GM12878 (cell line): ENCODE measurements around the gene AADAC. TPM values are rescaled to one million over a fixed set of nuclear protein-coding genes. Genes with fewer than 3 reads are reported as not detected.

Source experiments
- ATAC-seq: fragments of 200-7000 bp; cut with Tn5 transposase; 3 replicates; pipeline ENCODE4 v1.9.1; 2020; ENCODE audit warnings: mild to moderate bottlenecking, moderate library complexity
- BruUV-seq: library from RNA; stranded (reverse); fragments of 400-500 nt; replicated peaks from 2 replicates; lab custom pipeline; 2021; lab: Mats Ljungman, UMichigan
- CTCF ChIA-PET: fragments of 300-600 bp; sonication (Branson Sonifier 250); formaldehyde crosslinking; extraction: SDS; loops from one replicate; lab custom pipeline; 2021; ENCODE audit warnings: inconsistent platforms; lab: Yijun Ruan, JAX
- POLR2A ChIA-PET: fragments of 350-600 bp; formaldehyde crosslinking; extraction: SDS; loops from one replicate; lab custom pipeline; 2021; ENCODE audit warnings: inconsistent platforms; lab: Charles Lee
- RAD21 ChIA-PET: fragments of 300-600 bp; sonication (Branson Sonifier 250); formaldehyde crosslinking; loops from one replicate; lab custom pipeline; 2023; ENCODE audit warnings: antibody characterized with exemption; ENCODE audit not compliant: unreplicated experiment; lab: Charles Lee
- SMC1A ChIA-PET: fragments of 300-600 bp; sonication (Branson Sonifier 250); formaldehyde crosslinking; loops from one replicate; lab custom pipeline; 2023; ENCODE audit not compliant: unreplicated experiment, uncharacterized antibody; lab: Charles Lee
- DNase-seq: peaks from one replicate; pipeline ENCODE4 v3.0.0-alpha.2; 2011; ENCODE audit warnings: low read depth, low spot score
- FAIRE-seq: peaks from 3 replicates; lab custom pipeline; 2011; peaks lifted over from hg19 to GRCh38; lab: Jason Lieb, UNC
- H2AFZ ChIP-seq: 2 replicates; pipeline ENCODE4 v1.6.0; 2011; ENCODE audit warnings: low read depth, low read length, control low read depth; ENCODE audit not compliant: control insufficient read depth
- H3K27ac ChIP-seq: 2 replicates; pipeline ENCODE4 v1.5.1; 2011; ENCODE audit warnings: control low read depth; ENCODE audit not compliant: control insufficient read depth, insufficient read depth
- H3K27me3 ChIP-seq, 2 experiments: replicated peaks in 1 of 2; 2 replicates each; pipeline versions ENCODE4 v1.6.0 to v1.6.1; 2011; ENCODE audit warnings: low read length in 1 of 2; ENCODE audit not compliant: control insufficient read depth in 2 of 2, insufficient read depth in 2 of 2
- H3K36me3 ChIP-seq, 2 experiments: 2 replicates each; pipeline ENCODE4 v1.5.1; 2011; ENCODE audit warnings: low read length in 1 of 2; ENCODE audit not compliant: control insufficient read depth in 2 of 2, insufficient read depth in 2 of 2
- H3K4me1 ChIP-seq: 2 replicates; pipeline ENCODE4 v1.6.1; 2011; ENCODE audit warnings: mild to moderate bottlenecking, low read length, moderate library complexity, mixed read lengths; ENCODE audit not compliant: control insufficient read depth, insufficient read depth
- H3K4me2 ChIP-seq: 2 replicates; pipeline ENCODE4 v1.6.0; 2011; ENCODE audit warnings: control low read depth; ENCODE audit not compliant: control insufficient read depth, insufficient read depth
- H3K4me3 ChIP-seq: fragments of 200-600 bp; sonication (generic); 2 replicates; pipeline ENCODE4 v1.5.1; 2016
- H3K79me2 ChIP-seq: 2 replicates; pipeline ENCODE4 v1.6.0; 2011; ENCODE audit warnings: low read length; ENCODE audit not compliant: control insufficient read depth, insufficient read depth
- H3K9ac ChIP-seq: 2 replicates; pipeline ENCODE4 v1.8.0; 2011; ENCODE audit warnings: low read length, control low read depth, mixed read lengths; ENCODE audit not compliant: control insufficient read depth, insufficient read depth
- H3K9me3 ChIP-seq: replicated peaks from 3 replicates; pipeline ENCODE4 v1.5.1; 2011; ENCODE audit warnings: mild to moderate bottlenecking, low read length; ENCODE audit not compliant: control insufficient read depth, insufficient read depth
- H4K20me1 ChIP-seq: 2 replicates; pipeline ENCODE4 v1.6.0; 2011; ENCODE audit not compliant: control insufficient read depth, insufficient read depth
- ATF7 ChIP-seq: fragments of 450-650 bp; IDR thresholded peaks from 2 replicates; pipeline ENCODE4 v1.6.1; 2016; ENCODE audit warnings: low read depth, mild to moderate bottlenecking
- BCL3 ChIP-seq: IDR thresholded peaks from 2 replicates; pipeline ENCODE4 v1.6.1; 2011; ENCODE audit warnings: borderline replicate concordance, low read depth, mild to moderate bottlenecking, moderate library complexity, low read length; ENCODE audit not compliant: insufficient read depth, poor library complexity, severe bottlenecking
- CEBPZ ChIP-seq: fragments of 150-350 bp; IDR thresholded peaks from 2 replicates; pipeline ENCODE4 v1.6.1; 2016; ENCODE audit warnings: low read depth, low read length
- EP300 ChIP-seq, 2 experiments: fragments of 150-350 bp in 1 of 2; IDR thresholded peaks; 2 replicates each; pipeline ENCODE4 v1.6.1; 2011 to 2012; ENCODE audit warnings: low read depth in 2 of 2, low read length in 2 of 2, borderline replicate concordance in 1 of 2, improper control_type of control experiment in 1 of 2, inconsistent platforms in 1 of 2; ENCODE audit not compliant: control insufficient read depth in 1 of 2
- HDAC6 ChIP-seq: fragments of 200-600 bp; sonication (generic); IDR thresholded peaks from one replicate; pipeline ENCODE4 v1.8.0; 2017; ENCODE audit warnings: antibody characterized with exemption; ENCODE audit not compliant: unreplicated experiment
- IRF3 ChIP-seq: fragments of 450-650 bp; IDR thresholded peaks from 2 replicates; pipeline ENCODE4 v1.6.1; 2014; ENCODE audit warnings: mild to moderate bottlenecking
- KLF5 ChIP-seq: fragments of 450-650 bp; IDR thresholded peaks from 2 replicates; pipeline ENCODE4 v1.6.1; 2014; ENCODE audit warnings: mild to moderate bottlenecking; ENCODE audit not compliant: partially characterized antibody
- MTA3 ChIP-seq: IDR thresholded peaks from 2 replicates; pipeline ENCODE4 v1.6.1; 2012; ENCODE audit warnings: low read length, inconsistent platforms, borderline replicate concordance
- NR2C2 ChIP-seq: IDR thresholded peaks from 2 replicates; pipeline ENCODE4 v1.6.1; 2011; ENCODE audit warnings: borderline replicate concordance, low read depth; ENCODE audit not compliant: control insufficient read depth, insufficient read length
- SREBF2 ChIP-seq: IDR thresholded peaks from 2 replicates; pipeline ENCODE4 v1.6.1; 2012; ENCODE audit warnings: mild to moderate bottlenecking, low read length
- SUZ12 ChIP-seq: fragments of 200-600 bp; sonication (generic); IDR thresholded peaks from one replicate; pipeline ENCODE4 v1.6.1; 2018; ENCODE audit warnings: antibody characterized with exemption, mild to moderate bottlenecking; ENCODE audit not compliant: unreplicated experiment
- TCF12 ChIP-seq: IDR thresholded peaks from 2 replicates; pipeline ENCODE4 v1.6.1; 2011; ENCODE audit warnings: low read depth, mild to moderate bottlenecking, low read length
- ZBTB4 ChIP-seq: fragments of 450-650 bp; formaldehyde crosslinking; IDR thresholded peaks from 2 replicates; pipeline ENCODE4 v1.4.0; 2022; ENCODE audit warnings: mild to moderate bottlenecking, moderate library complexity
- in situ Hi-C: fragments of 300-500 bp; cut with MboI; formaldehyde crosslinking; loops from 9 replicates; pipeline ENCODE4 v1.14.3; 2018; ENCODE audit warnings: mixed read lengths
- intact Hi-C: fragments of 100-400 bp; cut with micrococcal nuclease; formaldehyde crosslinking; loops from one replicate; pipeline ENCODE4 v1.14.2; 2022; ENCODE audit not compliant: unreplicated experiment
- polyA plus RNA-seq, 11 experiments: library from polyadenylated mRNA; depleted of rRNA in 4 of 11; unstranded in 6 of 11; stranded (reverse) in 5 of 11; fragments of >200 nt; fragmentation: Nextera tagmentation in 4 of 11; fragmentation: Illumina TruSeq in 1 of 11; extraction: Ambion mirVana in 4 of 11; extraction: Trizol in 1 of 11; gene quantifications; 1 replicate in 1 of 11; 2 replicates in 10 of 11; pipeline versions ENCODE4 v1.2.1 to v1.2.3, GENCODE V29; 2011 to 2016; ENCODE audit warnings: inconsistent platforms in 2 of 11, missing spikeins in 2 of 11, low read depth in 1 of 11
- total RNA-seq, 4 experiments: library from RNA; depleted of rRNA in 3 of 4; stranded (reverse); fragments of >200 nt in 3 of 4; fragmentation: Illumina TruSeq in 1 of 4; extraction: Trizol in 1 of 4; gene quantifications; 2 replicates each; pipeline versions ENCODE4 v1.2.1 to v1.2.3, GENCODE V29; 2013 to 2021

Gene AADAC
- total and polyA plus RNA-seq, 10 of the 15 experiments (the other 5 are each of a cell fraction or from before 2014, with no cell fraction given) = 0.13 TPM; not detected in 9

- H3K4me2 ChIP-seq = no peak overlapping the region
- H3K27ac ChIP-seq = no peak overlapping the region
- DNase-seq (no peak), ATAC-seq (no peak), FAIRE-seq (no peak)
- no peak overlapping the region for H3K9ac ChIP-seq
- H3K9me3 ChIP-seq = no peaks in the 10 kb centered on the region
- H3K4me3 ChIP-seq = no peak overlapping the region
- no peaks in the 10 kb centered on the region for H3K4me1 ChIP-seq
- H3K27me3 ChIP-seq = no peaks in the 10 kb centered on the region
- ChIA-PET SMC1A (no interaction called here), CTCF (interaction anchor here (0.5 to 0.6 kb wide), 3 partner anchors 100 to 626 kb away, joined by 3 read pairs; no protein-coding TSS in a partner anchor), POLR2A (no interaction called here), RAD21 (no interaction called here)
- H3K36me3 ChIP-seq = no peaks in the 10 kb centered on the region
- H2AFZ ChIP-seq = no peak overlapping the region
- H4K20me1 ChIP-seq = no peaks in the 10 kb centered on the region
- in situ Hi-C loops = no loop called here
- no TSS peak for BruUV-seq
- intact Hi-C loops = no loop called here
- H3K79me2 ChIP-seq = no peaks in the 10 kb centered on the region
- TF ChIP-seq IRF3 = no peak
- TF ChIP-seq HDAC6 = no peak
- no peak for TF ChIP-seq BCL3
- TF ChIP-seq SUZ12 = no peak
- no peak for TF ChIP-seq TCF12
- no peak for TF ChIP-seq KLF5
- no peak for TF ChIP-seq ZBTB4
- TF ChIP-seq CEBPZ = no peak
- no peak for TF ChIP-seq NR2C2
- TF ChIP-seq MTA3 = no peak
- no peak for TF ChIP-seq ATF7
- no peak for TF ChIP-seq EP300 (IDR thresholded peaks at IDR 0.05; ENCODE audit: borderline replicate concordance in 1 of 2, control insufficient read depth in 1 of 2, low read depth in 2 of 2, low read length in 2 of 2)
- no peak for TF ChIP-seq SREBF2
Observed at GRCh38 chr3:151774910-151775309, 39.0 kb upstream of the AADAC start.
